GM23338 (cell line): ENCODE data around the gene UBAC2. TPM values are rescaled to one million over a fixed set of nuclear protein-coding genes. Genes with fewer than 3 reads are reported as not detected.

Experiments
- ATAC-seq: fragments of 200-7000 bp; cut with Tn5 transposase; 3 replicates; pipeline ENCODE4 v1.9.1; 2020
- DNase-seq: peaks from one replicate; pipeline ENCODE4 v3.0.0-alpha.2; 2015; ENCODE audit warnings: low spot score
- H2AFZ ChIP-seq: fragments of 200-600 bp; sonication (generic); 2 replicates; pipeline ENCODE4 v1.8.0; 2016; ENCODE audit warnings: antibody characterized with exemption, mild to moderate bottlenecking, moderate library complexity
- H3F3A ChIP-seq: fragments of 200-600 bp; sonication (generic); replicated peaks from 2 replicates; pipeline ENCODE4 v1.8.0; 2017; ENCODE audit warnings: antibody characterized with exemption, mixed run types, low read depth
- H3K27ac ChIP-seq: fragments of 200-600 bp; sonication (generic); 2 replicates; pipeline ENCODE4 v1.6.1; 2016; ENCODE audit warnings: low read depth
- H3K27me3 ChIP-seq: fragments of 200-600 bp; sonication (generic); 2 replicates; pipeline ENCODE4 v1.8.0; 2016; ENCODE audit warnings: mild to moderate bottlenecking, mixed run types, moderate library complexity; ENCODE audit not compliant: insufficient read depth
- H3K36me3 ChIP-seq: fragments of 200-600 bp; sonication (generic); 2 replicates; pipeline ENCODE4 v1.8.0; 2016; ENCODE audit warnings: mild to moderate bottlenecking; ENCODE audit not compliant: insufficient read depth
- H3K4me1 ChIP-seq: fragments of 200-600 bp; sonication (generic); 2 replicates; pipeline ENCODE4 v1.8.0; 2016; ENCODE audit warnings: mild to moderate bottlenecking, moderate library complexity; ENCODE audit not compliant: insufficient read depth
- H3K4me2 ChIP-seq: fragments of 200-600 bp; sonication (generic); 2 replicates; pipeline ENCODE4 v1.7.1; 2017; ENCODE audit warnings: mixed run types
- H3K4me3 ChIP-seq: fragments of 200-600 bp; sonication (generic); 2 replicates; pipeline ENCODE4 v1.6.1; 2016; ENCODE audit warnings: mixed run types
- H3K79me2 ChIP-seq: fragments of 200-600 bp; sonication (generic); replicated peaks from 2 replicates; pipeline ENCODE4 v1.8.0; 2017; ENCODE audit warnings: mild to moderate bottlenecking; ENCODE audit not compliant: insufficient read depth
- H3K9me2 ChIP-seq: fragments of 200-600 bp; sonication (generic); 2 replicates; pipeline ENCODE4 v1.8.0; 2017; ENCODE audit not compliant: insufficient read depth
- H4K20me1 ChIP-seq: fragments of 200-600 bp; sonication (generic); replicated peaks from 2 replicates; pipeline ENCODE4 v1.8.0; 2017; ENCODE audit warnings: mild to moderate bottlenecking; ENCODE audit not compliant: insufficient read depth
- H3K27ac Mint-ChIP-seq: 2 replicates; pipeline ENCODE4 v1.8.0; 2020; ENCODE audit warnings: inconsistent platforms, mild to moderate bottlenecking, moderate library complexity, mixed read lengths
- H3K27me3 Mint-ChIP-seq: 3 replicates; pipeline ENCODE4 v1.8.0; 2022; ENCODE audit warnings: low read depth, mild to moderate bottlenecking, moderate library complexity, mixed read lengths, inconsistent platforms; ENCODE audit not compliant: insufficient read depth, poor library complexity
- H3K36me3 Mint-ChIP-seq: 3 replicates; pipeline ENCODE4 v1.8.0; 2021; ENCODE audit warnings: low read depth, mild to moderate bottlenecking, inconsistent platforms, moderate library complexity, mixed read lengths
- H3K4me1 Mint-ChIP-seq: 3 replicates; pipeline ENCODE4 v1.8.0; 2020; ENCODE audit warnings: mild to moderate bottlenecking, inconsistent platforms, mixed read lengths
- H3K4me3 Mint-ChIP-seq: 3 replicates; pipeline ENCODE4 v1.8.0; 2021; ENCODE audit warnings: moderate library complexity, mild to moderate bottlenecking, inconsistent platforms, mixed read lengths
- H3K9me3 Mint-ChIP-seq: 3 replicates; pipeline ENCODE4 v1.8.0; 2020; ENCODE audit warnings: moderate library complexity, mild to moderate bottlenecking, inconsistent platforms, mixed read lengths
- CREB1 ChIP-seq: fragments of 250-450 bp; sonication (Bioruptor Pico); IDR thresholded peaks from 2 replicates; pipeline ENCODE4 v1.5.0; 2020; ENCODE audit warnings: low read depth, mild to moderate bottlenecking, moderate library complexity
- JUNB ChIP-seq: IDR thresholded peaks from one replicate; pipeline ENCODE4 v1.6.1; 2016; ENCODE audit warnings: antibody characterized with exemption; ENCODE audit not compliant: unreplicated experiment
- NANOG ChIP-seq: IDR thresholded peaks from 2 replicates; pipeline ENCODE4 v1.6.1; 2016; ENCODE audit warnings: antibody characterized with exemption, borderline replicate concordance
- STAT1 ChIP-seq: IDR thresholded peaks from one replicate; pipeline ENCODE4 v1.6.1; 2016; ENCODE audit warnings: antibody characterized with exemption; ENCODE audit not compliant: unreplicated experiment
- ZNF331 ChIP-seq: fragments of 250-450 bp; sonication (Bioruptor Pico); IDR thresholded peaks from 2 replicates; pipeline ENCODE4 v1.5.0; 2020; ENCODE audit warnings: low read depth, mild to moderate bottlenecking, moderate library complexity
- polyA plus RNA-seq: library from polyadenylated mRNA; unstranded; fragments of >200 nt; fragmentation: Nextera tagmentation; extraction: Ambion mirVana; gene quantifications from 2 replicates; pipeline ENCODE4 v1.2.1, GENCODE V29; 2016
- total RNA-seq: library from RNA; depleted of rRNA; stranded (reverse); fragments of >200 nt; shearing (Covaris generic); gene quantifications from 2 replicates; pipeline ENCODE4 v1.2.3, GENCODE V29; 2014
- TF ChIP-seq, protein P1 (sequence below): fragments of 250-450 bp; sonication (Bioruptor Pico); IDR thresholded peaks from 2 replicates; pipeline ENCODE4 v1.5.0; 2020; ENCODE audit warnings: mild to moderate bottlenecking, moderate library complexity
- TF ChIP-seq, protein P2 (sequence below): IDR thresholded peaks from one replicate; pipeline ENCODE4 v1.6.1; 2018; ENCODE audit warnings: antibody characterized with exemption; ENCODE audit not compliant: unreplicated experiment
- TF ChIP-seq, protein P3 (sequence below), 2 experiments: fragments of 200-600 bp in 1 of 2; sonication (generic) in 1 of 2; conservative IDR thresholded peaks; 2 replicates each; pipeline versions ENCODE4 v1.5.1 to v1.6.1; 2016 to 2017; ENCODE audit warnings: antibody characterized with exemption in 2 of 2, low read depth in 2 of 2, mild to moderate bottlenecking in 2 of 2, moderate library complexity in 1 of 2

Gene UBAC2
- total and polyA plus RNA-seq, 2 experiments from 2014 or later: 37.9 to 76.9 TPM

DNA sequence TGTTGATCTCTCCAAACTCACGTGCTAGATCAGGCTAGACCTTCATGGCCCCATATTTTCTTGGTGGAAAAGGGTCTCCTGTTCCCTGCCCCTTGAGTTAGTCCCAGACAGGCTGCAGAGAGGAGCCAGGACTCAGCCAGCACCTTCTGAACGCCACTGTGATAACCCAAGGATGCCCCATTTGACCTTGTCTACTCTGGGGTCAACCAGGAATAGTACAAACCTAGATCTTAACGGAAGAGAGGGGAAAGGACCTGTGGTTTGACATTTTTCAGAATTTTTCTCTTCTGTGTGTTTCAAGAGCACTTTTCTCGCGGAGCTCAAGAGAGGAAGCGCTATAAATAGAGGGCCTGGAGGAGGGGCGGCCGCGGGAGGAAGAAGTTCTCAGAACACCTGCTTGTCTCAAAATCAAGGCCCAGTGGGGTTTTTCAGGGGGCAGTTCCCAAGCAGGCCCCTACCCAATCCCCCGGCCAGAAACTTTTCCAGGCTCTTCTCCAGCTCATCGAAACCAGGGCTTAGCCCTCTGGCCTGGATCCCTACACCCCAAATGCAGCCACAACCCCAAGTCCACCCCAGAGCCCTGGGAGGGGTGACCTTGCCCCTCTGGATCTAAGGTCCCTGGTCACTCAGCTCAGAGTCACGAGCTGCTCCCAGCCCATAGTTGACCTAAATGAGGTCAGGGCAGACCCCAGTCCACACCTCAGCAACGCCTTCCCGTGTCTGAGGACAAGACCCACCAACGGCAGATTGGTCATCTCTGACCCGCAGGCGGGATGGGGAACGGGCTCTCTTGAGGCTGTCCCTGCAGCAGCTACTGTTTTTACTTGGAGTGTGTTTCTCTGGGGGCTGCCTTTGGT, 225.1 kb downstream of the UBAC2 start (continued):
- TF ChIP-seq, protein P1, sequence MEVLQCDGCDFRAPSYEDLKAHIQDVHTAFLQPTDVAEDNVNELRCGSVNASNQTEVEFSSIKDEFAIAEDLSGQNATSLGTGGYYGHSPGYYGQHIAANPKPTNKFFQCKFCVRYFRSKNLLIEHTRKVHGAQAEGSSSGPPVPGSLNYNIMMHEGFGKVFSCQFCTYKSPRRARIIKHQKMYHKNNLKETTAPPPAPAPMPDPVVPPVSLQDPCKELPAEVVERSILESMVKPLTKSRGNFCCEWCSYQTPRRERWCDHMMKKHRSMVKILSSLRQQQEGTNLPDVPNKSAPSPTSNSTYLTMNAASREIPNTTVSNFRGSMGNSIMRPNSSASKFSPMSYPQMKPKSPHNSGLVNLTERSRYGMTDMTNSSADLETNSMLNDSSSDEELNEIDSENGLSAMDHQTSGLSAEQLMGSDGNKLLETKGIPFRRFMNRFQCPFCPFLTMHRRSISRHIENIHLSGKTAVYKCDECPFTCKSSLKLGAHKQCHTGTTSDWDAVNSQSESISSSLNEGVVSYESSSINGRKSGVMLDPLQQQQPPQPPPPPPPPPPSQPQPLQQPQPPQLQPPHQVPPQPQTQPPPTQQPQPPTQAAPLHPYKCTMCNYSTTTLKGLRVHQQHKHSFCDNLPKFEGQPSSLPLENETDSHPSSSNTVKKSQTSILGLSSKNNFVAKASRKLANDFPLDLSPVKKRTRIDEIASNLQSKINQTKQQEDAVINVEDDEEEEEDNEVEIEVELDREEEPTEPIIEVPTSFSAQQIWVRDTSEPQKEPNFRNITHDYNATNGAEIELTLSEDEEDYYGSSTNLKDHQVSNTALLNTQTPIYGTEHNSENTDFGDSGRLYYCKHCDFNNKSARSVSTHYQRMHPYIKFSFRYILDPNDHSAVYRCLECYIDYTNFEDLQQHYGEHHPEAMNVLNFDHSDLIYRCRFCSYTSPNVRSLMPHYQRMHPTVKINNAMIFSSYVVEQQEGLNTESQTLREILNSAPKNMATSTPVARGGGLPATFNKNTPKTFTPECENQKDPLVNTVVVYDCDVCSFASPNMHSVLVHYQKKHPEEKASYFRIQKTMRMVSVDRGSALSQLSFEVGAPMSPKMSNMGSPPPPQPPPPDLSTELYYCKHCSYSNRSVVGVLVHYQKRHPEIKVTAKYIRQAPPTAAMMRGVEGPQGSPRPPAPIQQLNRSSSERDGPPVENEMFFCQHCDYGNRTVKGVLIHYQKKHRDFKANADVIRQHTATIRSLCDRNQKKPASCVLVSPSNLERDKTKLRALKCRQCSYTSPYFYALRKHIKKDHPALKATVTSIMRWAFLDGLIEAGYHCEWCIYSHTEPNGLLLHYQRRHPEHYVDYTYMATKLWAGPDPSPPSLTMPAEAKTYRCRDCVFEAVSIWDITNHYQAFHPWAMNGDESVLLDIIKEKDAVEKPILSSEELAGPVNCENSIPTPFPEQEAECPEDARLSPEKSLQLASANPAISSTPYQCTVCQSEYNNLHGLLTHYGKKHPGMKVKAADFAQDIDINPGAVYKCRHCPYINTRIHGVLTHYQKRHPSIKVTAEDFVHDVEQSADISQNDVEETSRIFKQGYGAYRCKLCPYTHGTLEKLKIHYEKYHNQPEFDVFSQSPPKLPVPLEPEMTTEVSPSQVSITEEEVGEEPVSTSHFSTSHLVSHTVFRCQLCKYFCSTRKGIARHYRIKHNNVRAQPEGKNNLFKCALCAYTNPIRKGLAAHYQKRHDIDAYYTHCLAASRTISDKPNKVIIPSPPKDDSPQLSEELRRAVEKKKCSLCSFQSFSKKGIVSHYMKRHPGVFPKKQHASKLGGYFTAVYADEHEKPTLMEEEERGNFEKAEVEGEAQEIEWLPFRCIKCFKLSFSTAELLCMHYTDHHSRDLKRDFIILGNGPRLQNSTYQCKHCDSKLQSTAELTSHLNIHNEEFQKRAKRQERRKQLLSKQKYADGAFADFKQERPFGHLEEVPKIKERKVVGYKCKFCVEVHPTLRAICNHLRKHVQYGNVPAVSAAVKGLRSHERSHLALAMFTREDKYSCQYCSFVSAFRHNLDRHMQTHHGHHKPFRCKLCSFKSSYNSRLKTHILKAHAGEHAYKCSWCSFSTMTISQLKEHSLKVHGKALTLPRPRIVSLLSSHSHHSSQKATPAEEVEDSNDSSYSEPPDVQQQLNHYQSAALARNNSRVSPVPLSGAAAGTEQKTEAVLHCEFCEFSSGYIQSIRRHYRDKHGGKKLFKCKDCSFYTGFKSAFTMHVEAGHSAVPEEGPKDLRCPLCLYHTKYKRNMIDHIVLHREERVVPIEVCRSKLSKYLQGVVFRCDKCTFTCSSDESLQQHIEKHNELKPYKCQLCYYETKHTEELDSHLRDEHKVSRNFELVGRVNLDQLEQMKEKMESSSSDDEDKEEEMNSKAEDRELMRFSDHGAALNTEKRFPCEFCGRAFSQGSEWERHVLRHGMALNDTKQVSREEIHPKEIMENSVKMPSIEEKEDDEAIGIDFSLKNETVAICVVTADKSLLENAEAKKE: no peak
- TF ChIP-seq NANOG: no peak
- TF ChIP-seq, protein P2, sequence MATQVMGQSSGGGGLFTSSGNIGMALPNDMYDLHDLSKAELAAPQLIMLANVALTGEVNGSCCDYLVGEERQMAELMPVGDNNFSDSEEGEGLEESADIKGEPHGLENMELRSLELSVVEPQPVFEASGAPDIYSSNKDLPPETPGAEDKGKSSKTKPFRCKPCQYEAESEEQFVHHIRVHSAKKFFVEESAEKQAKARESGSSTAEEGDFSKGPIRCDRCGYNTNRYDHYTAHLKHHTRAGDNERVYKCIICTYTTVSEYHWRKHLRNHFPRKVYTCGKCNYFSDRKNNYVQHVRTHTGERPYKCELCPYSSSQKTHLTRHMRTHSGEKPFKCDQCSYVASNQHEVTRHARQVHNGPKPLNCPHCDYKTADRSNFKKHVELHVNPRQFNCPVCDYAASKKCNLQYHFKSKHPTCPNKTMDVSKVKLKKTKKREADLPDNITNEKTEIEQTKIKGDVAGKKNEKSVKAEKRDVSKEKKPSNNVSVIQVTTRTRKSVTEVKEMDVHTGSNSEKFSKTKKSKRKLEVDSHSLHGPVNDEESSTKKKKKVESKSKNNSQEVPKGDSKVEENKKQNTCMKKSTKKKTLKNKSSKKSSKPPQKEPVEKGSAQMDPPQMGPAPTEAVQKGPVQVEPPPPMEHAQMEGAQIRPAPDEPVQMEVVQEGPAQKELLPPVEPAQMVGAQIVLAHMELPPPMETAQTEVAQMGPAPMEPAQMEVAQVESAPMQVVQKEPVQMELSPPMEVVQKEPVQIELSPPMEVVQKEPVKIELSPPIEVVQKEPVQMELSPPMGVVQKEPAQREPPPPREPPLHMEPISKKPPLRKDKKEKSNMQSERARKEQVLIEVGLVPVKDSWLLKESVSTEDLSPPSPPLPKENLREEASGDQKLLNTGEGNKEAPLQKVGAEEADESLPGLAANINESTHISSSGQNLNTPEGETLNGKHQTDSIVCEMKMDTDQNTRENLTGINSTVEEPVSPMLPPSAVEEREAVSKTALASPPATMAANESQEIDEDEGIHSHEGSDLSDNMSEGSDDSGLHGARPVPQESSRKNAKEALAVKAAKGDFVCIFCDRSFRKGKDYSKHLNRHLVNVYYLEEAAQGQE: no peak

DNA sequence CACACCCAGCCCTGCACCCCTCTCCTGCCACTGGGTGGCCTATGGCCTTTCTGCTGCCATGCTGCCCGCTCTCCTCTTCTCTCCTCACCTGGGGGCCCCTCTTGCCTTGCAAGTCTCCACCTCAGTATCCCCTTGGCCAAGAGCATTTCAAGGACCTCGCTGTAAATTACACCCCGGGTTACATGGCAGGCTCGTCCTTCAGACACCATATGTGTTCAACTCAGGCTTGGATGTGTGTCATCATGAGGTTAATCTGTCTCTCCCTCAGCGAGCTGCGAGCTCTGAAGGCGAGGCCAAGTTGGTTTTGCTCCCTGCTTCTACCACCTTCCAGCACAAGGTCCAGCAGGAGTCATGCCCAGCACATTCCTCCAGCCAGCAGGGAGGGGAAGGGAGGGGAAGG, 225.8 kb downstream of the UBAC2 start:
- peaks cover 5% of the 10 kb centered on the region for H3K27me3 Mint-ChIP-seq
- H3K4me3 Mint-ChIP-seq: no peak overlapping the region
- no peaks in the 10 kb centered on the region for H3K9me2 ChIP-seq
- TF ChIP-seq NANOG (no peak), CREB1 (CRISPR knock-in tag) (no peak), ZNF331 (CRISPR knock-in tag) (no peak), STAT1 (no peak), JUNB (no peak)
- TF ChIP-seq, protein P3, sequence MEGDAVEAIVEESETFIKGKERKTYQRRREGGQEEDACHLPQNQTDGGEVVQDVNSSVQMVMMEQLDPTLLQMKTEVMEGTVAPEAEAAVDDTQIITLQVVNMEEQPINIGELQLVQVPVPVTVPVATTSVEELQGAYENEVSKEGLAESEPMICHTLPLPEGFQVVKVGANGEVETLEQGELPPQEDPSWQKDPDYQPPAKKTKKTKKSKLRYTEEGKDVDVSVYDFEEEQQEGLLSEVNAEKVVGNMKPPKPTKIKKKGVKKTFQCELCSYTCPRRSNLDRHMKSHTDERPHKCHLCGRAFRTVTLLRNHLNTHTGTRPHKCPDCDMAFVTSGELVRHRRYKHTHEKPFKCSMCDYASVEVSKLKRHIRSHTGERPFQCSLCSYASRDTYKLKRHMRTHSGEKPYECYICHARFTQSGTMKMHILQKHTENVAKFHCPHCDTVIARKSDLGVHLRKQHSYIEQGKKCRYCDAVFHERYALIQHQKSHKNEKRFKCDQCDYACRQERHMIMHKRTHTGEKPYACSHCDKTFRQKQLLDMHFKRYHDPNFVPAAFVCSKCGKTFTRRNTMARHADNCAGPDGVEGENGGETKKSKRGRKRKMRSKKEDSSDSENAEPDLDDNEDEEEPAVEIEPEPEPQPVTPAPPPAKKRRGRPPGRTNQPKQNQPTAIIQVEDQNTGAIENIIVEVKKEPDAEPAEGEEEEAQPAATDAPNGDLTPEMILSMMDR (conservative IDR thresholded peaks at IDR 0.05; ENCODE audit: low read depth in 2 of 2): no peak
- TF ChIP-seq, protein P2: no peak

More for the DNA sequence above, 225.8 kb downstream of the UBAC2 start:
- Histone ChIP-seq H3K4me2 (no peak overlapping the region), H3K27ac (no peak overlapping the region), H3K36me3 (no peaks in the 10 kb centered on the region), H3K4me1 (0 out of 2 replicates have a peak, but pooled peaks cover 3% of the 10 kb centered on the region), H4K20me1 (no peaks in the 10 kb centered on the region), H3F3A (no peaks in the 10 kb centered on the region), H3K4me3 (no peak overlapping the region), H3K79me2 (no peaks in the 10 kb centered on the region), H3K27me3 (no peaks in the 10 kb centered on the region), H2AFZ (no peak overlapping the region)
- no peak for DNase-seq
- no peaks in the 10 kb centered on the region; the same call in 2 of the 3 replicates for H3K36me3 Mint-ChIP-seq
- H3K27ac Mint-ChIP-seq: no peak overlapping the region
- H3K4me1 Mint-ChIP-seq: peaks cover 11% of the 10 kb centered on the region; the same call in 2 of the 3 replicates
- no peak for ATAC-seq
- no peaks in the 10 kb centered on the region; the same call in 2 of the 3 replicates for H3K9me3 Mint-ChIP-seq
